Endothelial cell (in vitro differentiated cells): Measurements from ENCODE around the gene ANKRD66. TPM values are rescaled to one million over a fixed set of nuclear protein-coding genes. Genes with fewer than 3 reads are reported as not detected.
A peak's percentile ranks its signal among the peaks of the same experiment; 100 is the strongest.

Experiments used
- DNase-seq: peaks from one replicate; pipeline ENCODE4 v3.0.0; 2021; ENCODE audit warnings: low spot score
- H3K27ac Mint-ChIP-seq: one replicate; pipeline ENCODE4 v1.8.0; 2021; ENCODE audit warnings: mixed read lengths, inconsistent platforms; ENCODE audit not compliant: unreplicated experiment
- H3K27me3 Mint-ChIP-seq: one replicate; pipeline ENCODE4 v1.8.0; 2021; ENCODE audit warnings: mild to moderate bottlenecking, moderate library complexity, mixed read lengths, inconsistent platforms; ENCODE audit not compliant: unreplicated experiment
- H3K36me3 Mint-ChIP-seq: one replicate; pipeline ENCODE4 v1.8.0; 2021; ENCODE audit warnings: mild to moderate bottlenecking, low read depth, mixed read lengths, inconsistent platforms; ENCODE audit not compliant: unreplicated experiment
- H3K4me1 Mint-ChIP-seq: one replicate; pipeline ENCODE4 v1.8.0; 2021; ENCODE audit warnings: mild to moderate bottlenecking, mixed read lengths, inconsistent platforms; ENCODE audit not compliant: unreplicated experiment
- H3K4me3 Mint-ChIP-seq: one replicate; pipeline ENCODE4 v1.8.0; 2021; ENCODE audit warnings: mild to moderate bottlenecking, mixed read lengths, inconsistent platforms; ENCODE audit not compliant: unreplicated experiment
- H3K9me3 Mint-ChIP-seq: one replicate; pipeline ENCODE4 v1.8.0; 2021; ENCODE audit warnings: mixed read lengths, inconsistent platforms; ENCODE audit not compliant: unreplicated experiment
- CTCF ChIP-seq: fragments of 200-600 bp; sonication (generic); IDR thresholded peaks from one replicate; pipeline ENCODE4 v1.5.0; 2021; ENCODE audit warnings: antibody characterized with exemption; ENCODE audit not compliant: unreplicated experiment
- total RNA-seq: library from RNA; stranded (reverse); fragmentation: NEBNext Ultra II Directional; extraction: Animal tissue kit (Norgen Biotek cat#: 25700); gene quantifications from one replicate; pipeline ENCODE4 v1.2.1, GENCODE V29; 2021; ENCODE audit not compliant: unreplicated experiment

ANKRD66 gene
- total RNA-seq, 1 donor from 2014 or later, result not detected

GRCh38 chr6:46733341-46733801 is 13.4 kb upstream of the ANKRD66 start:
- no peak for DNase-seq
- Mint-ChIP-seq H3K9me3 (no peaks in the 10 kb centered on the region), H3K4me3 (peak overlapping the region; percentile 6), H3K4me1 (peaks cover 19% of the 10 kb centered on the region), H3K36me3 (peaks cover 3% of the 10 kb centered on the region), H3K27ac (no peak overlapping the region), H3K27me3 (peaks cover 7% of the 10 kb centered on the region)
- no peak for TF ChIP-seq CTCF

- Mint-ChIP-seq H3K36me3 (peaks cover 3% of the 10 kb centered on the region), H3K27ac (no peak within 1 kb of the TSS), H3K4me3 (peak within 1 kb of the TSS; percentile 89), H3K4me1 (peaks cover 19% of the 10 kb centered on the region), H3K9me3 (no peaks in the 10 kb centered on the region), H3K27me3 (peaks cover 7% of the 10 kb centered on the region)
- no peak for TF ChIP-seq CTCF
- peak; percentile 33 for DNase-seq
These were observed 11.6 kb upstream of the ANKRD66 start, which contains the start of gene PLA2G7 for GRCh38 chr6:46734867-46735719. PLA2G7 (minus strand) TSS chr6:46735375; CDS start chr6:46722891, 12,484 bp downstream.

GRCh38 chr6:46735720-46736031 is 11.1 kb upstream of the ANKRD66 start:
- H3K27ac Mint-ChIP-seq, result no peak overlapping the region
- H3K27me3 Mint-ChIP-seq, result peaks cover 7% of the 10 kb centered on the region

GRCh38 chr6:46736906-46737305 is 9.8 kb upstream of the ANKRD66 start:
- Mint-ChIP-seq H3K4me3 (no peak overlapping the region), H3K27ac (no peak overlapping the region), H3K4me1 (peaks cover 19% of the 10 kb centered on the region), H3K36me3 (peaks cover 3% of the 10 kb centered on the region), H3K9me3 (no peaks in the 10 kb centered on the region), H3K27me3 (peaks cover 7% of the 10 kb centered on the region)
- DNase-seq, result no peak
- TF ChIP-seq CTCF, result no peak

More at GRCh38 chr6:46735720-46736031, 11.1 kb upstream of the ANKRD66 start:
- Mint-ChIP-seq H3K36me3 (peaks cover 3% of the 10 kb centered on the region), H3K4me3 (peak overlapping the region; percentile 89), H3K9me3 (no peaks in the 10 kb centered on the region), H3K4me1 (peaks cover 19% of the 10 kb centered on the region)
- no peak for DNase-seq
- TF ChIP-seq CTCF, result no peak

- Mint-ChIP-seq H3K9me3 (no peaks in the 10 kb centered on the region), H3K27ac (no peak overlapping the region), H3K36me3 (no peaks in the 10 kb centered on the region), H3K27me3 (peaks cover 1% of the 10 kb centered on the region), H3K4me3 (no peak overlapping the region), H3K4me1 (no peaks in the 10 kb centered on the region)
- no peak for DNase-seq
- TF ChIP-seq CTCF, result no peak
These were observed 5.3 kb upstream of the ANKRD66 start for GRCh38 chr6:46741482-46741881.
